Activated T-helper 1 cell treated with Interleukin-2 at 50 U/mL for 16 hours (primary cell): ENCODE measurements around the gene ZNF793.

Experiments
- DNase-seq: peaks from one replicate; pipeline ENCODE4 v3.0.0-alpha.2; 2020; ENCODE audit warnings: low read depth

Gene ZNF793

GRCh38 chr19:37565370-37565669, 58.6 kb downstream of the ZNF793 start:
- no peak for DNase-seq

DNA sequence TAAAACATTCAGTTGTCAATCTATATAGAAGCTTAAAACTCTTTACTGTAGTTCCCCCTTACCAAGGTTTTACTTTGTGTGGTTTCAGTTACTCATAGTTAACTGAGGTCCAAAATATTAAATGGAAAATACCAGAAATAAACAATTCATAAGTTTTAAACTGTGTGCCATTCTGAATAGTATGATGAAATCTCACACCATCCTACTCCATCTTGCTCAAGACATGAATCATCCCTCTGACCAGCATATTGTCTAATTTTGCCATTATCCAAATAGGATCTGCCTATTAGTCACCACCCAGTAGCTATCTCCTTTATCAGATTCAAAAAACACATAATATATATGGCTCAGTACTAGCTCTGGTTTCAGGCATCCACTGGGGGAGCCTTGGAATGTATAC, 65.5 kb downstream of the ZNF793 start:
- DNase-seq, result no peak

DNA sequence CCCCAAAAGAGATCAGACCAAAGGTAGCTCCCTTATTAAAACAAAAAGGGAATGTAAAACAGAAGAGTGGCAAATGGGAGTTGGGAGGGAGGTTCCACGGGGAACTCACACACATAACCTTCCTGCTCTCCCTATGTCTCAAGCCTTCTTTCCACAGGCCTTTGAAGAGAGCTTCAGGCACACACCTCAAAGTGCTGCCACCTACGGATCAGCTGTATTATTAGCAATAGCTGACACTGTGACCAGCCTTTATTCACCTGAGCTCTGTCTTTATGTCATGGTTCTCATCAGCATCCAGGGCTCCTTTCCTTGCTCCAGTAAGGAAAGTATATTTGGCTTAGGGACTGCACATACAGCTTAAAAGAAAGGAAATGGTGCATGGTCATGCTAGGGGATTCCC, 76.6 kb downstream of the ZNF793 start:
- no peak for DNase-seq
